Sigmoid colon (tissue), 7 donors: Measurements from ENCODE around the gene LEMD2. TPM values are rescaled to one million over a fixed set of nuclear protein-coding genes. Genes with fewer than 3 reads are reported as not detected.

Source experiments
- DNase-seq: peaks from one replicate; pipeline ENCODE4 v3.0.0-alpha.2; 2019
- H3K27ac ChIP-seq, 4 donors: fragments of 200-600 bp; sonication (generic); one replicate each; pipeline ENCODE4 v1.5.1; 2016 to 2019; ENCODE audit warnings: mild to moderate bottlenecking in 1 of 4
- H3K27me3 ChIP-seq, 3 donors: fragments of 200-600 bp; sonication (generic); one replicate each; pipeline ENCODE4 v1.5.1; 2019; ENCODE audit warnings: mild to moderate bottlenecking in 1 of 3
- H3K36me3 ChIP-seq, 4 donors: fragments of 200-600 bp; sonication (generic); one replicate each; pipeline ENCODE4 v1.5.1; 2016 to 2019
- H3K4me1 ChIP-seq, 4 donors: fragments of 200-600 bp; sonication (generic); one replicate each; pipeline ENCODE4 v1.5.1; 2017 to 2019
- H3K4me3 ChIP-seq, 4 donors: fragments of 200-600 bp; sonication (generic); one replicate each; pipeline ENCODE4 v1.5.1; 2017 to 2019; ENCODE audit warnings: mild to moderate bottlenecking in 2 of 4, moderate library complexity in 1 of 4
- H3K9me3 ChIP-seq, 4 donors: fragments of 200-600 bp in 3 of 4; sonication (generic) in 3 of 4; one replicate each; pipeline versions ENCODE4 v1.5.1 to v1.6.1; 2013 to 2019
- CTCF ChIP-seq, 4 experiments: fragments of 450-650 bp in 3 of 4; fragments of 200-600 bp in 1 of 4; IDR thresholded peaks; one replicate each; pipeline ENCODE4 v1.5.1; 2016 to 2019; ENCODE audit warnings: antibody characterized with exemption in 4 of 4, mild to moderate bottlenecking in 3 of 4, moderate library complexity in 2 of 4
- EP300 ChIP-seq, 4 donors: sonication (generic); formaldehyde crosslinking; IDR thresholded peaks; one replicate each; pipeline ENCODE4 v1.6.1; 2017; ENCODE audit warnings: antibody characterized with exemption in 4 of 4
- POLR2A ChIP-seq, 2 donors: fragments of 450-650 bp; IDR thresholded peaks; one replicate each; pipeline ENCODE4 v1.6.1; 2016; ENCODE audit warnings: antibody characterized with exemption in 2 of 2, mild to moderate bottlenecking in 2 of 2, moderate library complexity in 2 of 2
- POLR2AphosphoS5 ChIP-seq, 4 donors: sonication (generic); formaldehyde crosslinking; IDR thresholded peaks; one replicate each; pipeline ENCODE4 v1.6.1; 2017; ENCODE audit warnings: antibody characterized with exemption in 4 of 4
- WGBS, 2 donors: extraction: QIAGEN DNeasy Blood & Tissue Kit; methylation state at CpG; one replicate each; pipeline ENCODE4 v1.1.7; 2013; 5-methylcytosine and 5-hydroxymethylcytosine counted together
- intact Hi-C: fragments of 100-400 bp; cut with DNase I; formaldehyde crosslinking; loops from one replicate; pipeline ENCODE4 v1.15.1; 2023
- polyA plus RNA-seq, 3 donors: library from polyadenylated mRNA; stranded (reverse); fragments of 200-250 nt; gene quantifications; one replicate each; pipeline ENCODE4 v1.2.3, GENCODE V29; 2013
- total RNA-seq, 4 donors: library from RNA; depleted of rRNA; stranded (reverse); fragments of >200 nt; gene quantifications; one replicate each; pipeline ENCODE4 v1.1.0, GENCODE V29; 2016
- donor health status: healthy with polysubstance abuse.
- donor health status: Bipolar disorder and iron deficiency.
- donor health status: healthy.

Gene LEMD2
- total and polyA plus RNA-seq, 7 donors: 17.6 to 71.6 (median 38.3) TPM

DNA sequence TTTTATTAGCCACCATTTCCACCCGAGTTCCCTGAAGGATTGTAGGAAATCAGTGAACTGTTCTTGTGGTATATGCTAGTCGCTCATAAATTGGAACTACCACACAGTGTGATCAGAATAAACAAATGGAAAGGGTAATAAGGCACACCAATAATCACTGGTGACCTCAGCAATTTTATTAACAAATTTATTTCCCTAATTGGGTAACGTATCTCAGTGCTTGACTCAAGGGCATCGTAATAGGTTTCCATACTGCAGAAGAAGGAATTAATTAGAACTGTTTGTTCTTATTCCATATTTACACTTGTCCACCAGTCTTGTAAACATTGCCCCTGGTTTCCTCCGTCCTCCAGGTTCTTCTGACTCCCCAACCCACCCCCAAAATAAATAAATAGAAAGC is 67.4 kb downstream of the LEMD2 start:
- 50 to 68% methylated on average over 5 of the region's 5 CpGs for WGBS, 2 donors
- no peak for TF ChIP-seq POLR2A (IDR thresholded peaks at IDR 0.05)
- no peak for TF ChIP-seq POLR2AphosphoS5 (IDR thresholded peaks at IDR 0.05)
- no peak for TF ChIP-seq EP300 (IDR thresholded peaks at IDR 0.05)
- no peak for TF ChIP-seq CTCF (IDR thresholded peaks at IDR 0.05)
- H3K27ac ChIP-seq: peak overlapping the region in 3 of 4 donors; percentile 35 to 73 (median 60)
- no peak for DNase-seq
- intact Hi-C loops: no loop called here
- peaks cover 0 to 9% (median 2%) of the 10 kb centered on the region in 4 donors for H3K36me3 ChIP-seq
- H3K27me3 ChIP-seq: no peaks in the 10 kb centered on the region
- no peak overlapping the region for H3K4me3 ChIP-seq
- H3K9me3 ChIP-seq: no peaks in the 10 kb centered on the region
- peaks cover 0 to 41% (median 22%) of the 10 kb centered on the region in 4 donors for H3K4me1 ChIP-seq

Other genes starting within 250 kb of the LEMD2 start
- 10 to 100 TPM in 3 of 4 donors, 1 to 10 TPM in 1; 8.9 to 11.1 (median 10.4) TPM for gene BAK1, start 208.9 kb downstream of the LEMD2 start, total RNA-seq
- gene BAK1, start 208.9 kb downstream of the LEMD2 start, polyA plus RNA-seq: 100 to 1,000 TPM in 1 of 3 donors, 10 to 100 TPM in 2; 76.3 to 160 (median 96.9) TPM
- 10 to 100 TPM in 1 of 4 donors, 1 to 10 TPM in 3; 7.7 to 16.9 (median 9.0) TPM for gene ITPR3, start 167.8 kb downstream of the LEMD2 start, total RNA-seq
- 10 to 100 TPM; 10.2 to 75.3 (median 20.6) TPM for gene ITPR3, start 167.8 kb downstream of the LEMD2 start, polyA plus RNA-seq
- gene UQCC2, start 77.4 kb downstream of the LEMD2 start, total RNA-seq: 10 to 100 TPM in 3 of 4 donors, 1 to 10 TPM in 1; 9.5 to 34.9 (median 28.7) TPM
- gene UQCC2, start 77.4 kb downstream of the LEMD2 start, polyA plus RNA-seq: 10 to 100 TPM; 52.3 to 90.9 (median 56.3) TPM
- 10 to 100 TPM in 1 of 4 donors, 1 to 10 TPM in 3; 4.9 to 10.3 (median 6.4) TPM for gene IP6K3, start 42.2 kb downstream of the LEMD2 start, total RNA-seq
- gene IP6K3, start 42.2 kb downstream of the LEMD2 start, polyA plus RNA-seq: 1 to 10 TPM in 1 of 3 donors, under 1 TPM in 2; 0.46 to 1.1 (median 0.60) TPM
- gene MLN, start 14.9 kb upstream of the LEMD2 start, total RNA-seq: not detected
- gene MLN, start 14.9 kb upstream of the LEMD2 start, polyA plus RNA-seq: under 1 TPM in 1 of 3 donors, not detected in 2; 0.48 TPM